B cell (primary cell): ENCODE measurements around the gene ADAM12.

Source experiments
- EZH2 ChIP-seq: IDR thresholded peaks from 2 replicates; pipeline ENCODE4 v1.6.1; 2012; ENCODE audit warnings: borderline replicate concordance, low read depth, mild to moderate bottlenecking, moderate library complexity, low read length; ENCODE audit not compliant: insufficient read depth, poor library complexity, severe bottlenecking
- TF ChIP-seq, protein P1 (sequence below): fragments of 200-600 bp; IDR thresholded peaks from one replicate; pipeline ENCODE4 v1.8.0; 2022; ENCODE audit warnings: antibody characterized with exemption, mild to moderate bottlenecking

DNA sequence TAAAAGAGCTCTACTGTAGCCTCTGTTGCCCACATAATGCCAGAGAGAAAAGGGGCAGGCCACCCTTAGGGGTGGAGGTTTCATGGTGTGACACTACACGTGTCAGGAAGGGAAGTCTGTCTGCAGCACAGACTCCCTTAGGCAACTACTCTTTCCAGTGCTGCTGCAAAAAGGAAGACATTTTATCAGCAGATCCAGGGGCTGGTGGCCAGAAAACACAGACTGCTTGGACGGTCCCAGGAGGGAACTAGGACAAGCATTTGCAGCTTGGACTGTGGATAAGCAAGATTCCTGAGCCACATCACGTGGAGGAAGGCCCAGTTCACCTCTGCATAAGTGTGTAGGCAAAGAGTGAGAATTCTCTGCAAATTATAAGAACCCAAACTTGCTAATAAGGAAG lies 271.1 kb downstream of the ADAM12 start:
- TF ChIP-seq, protein P1, sequence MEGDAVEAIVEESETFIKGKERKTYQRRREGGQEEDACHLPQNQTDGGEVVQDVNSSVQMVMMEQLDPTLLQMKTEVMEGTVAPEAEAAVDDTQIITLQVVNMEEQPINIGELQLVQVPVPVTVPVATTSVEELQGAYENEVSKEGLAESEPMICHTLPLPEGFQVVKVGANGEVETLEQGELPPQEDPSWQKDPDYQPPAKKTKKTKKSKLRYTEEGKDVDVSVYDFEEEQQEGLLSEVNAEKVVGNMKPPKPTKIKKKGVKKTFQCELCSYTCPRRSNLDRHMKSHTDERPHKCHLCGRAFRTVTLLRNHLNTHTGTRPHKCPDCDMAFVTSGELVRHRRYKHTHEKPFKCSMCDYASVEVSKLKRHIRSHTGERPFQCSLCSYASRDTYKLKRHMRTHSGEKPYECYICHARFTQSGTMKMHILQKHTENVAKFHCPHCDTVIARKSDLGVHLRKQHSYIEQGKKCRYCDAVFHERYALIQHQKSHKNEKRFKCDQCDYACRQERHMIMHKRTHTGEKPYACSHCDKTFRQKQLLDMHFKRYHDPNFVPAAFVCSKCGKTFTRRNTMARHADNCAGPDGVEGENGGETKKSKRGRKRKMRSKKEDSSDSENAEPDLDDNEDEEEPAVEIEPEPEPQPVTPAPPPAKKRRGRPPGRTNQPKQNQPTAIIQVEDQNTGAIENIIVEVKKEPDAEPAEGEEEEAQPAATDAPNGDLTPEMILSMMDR = no peak
- TF ChIP-seq EZH2 = no peak
